GM12892 (cell line): ENCODE results near the gene ADAM11.

Experiments used
- POLR2A ChIP-seq: IDR thresholded peaks from 2 replicates; pipeline ENCODE4 v1.6.1; 2011; ENCODE audit warnings: low read depth, low read length, control low read depth
- POLR2AphosphoS5 ChIP-seq: IDR thresholded peaks from 2 replicates; pipeline ENCODE4 v1.6.1; 2011; ENCODE audit warnings: low read depth, low read length, control low read depth
- TAF1 ChIP-seq: IDR thresholded peaks from 2 replicates; pipeline ENCODE4 v1.6.1; 2011; ENCODE audit warnings: low read depth, mild to moderate bottlenecking, control low read depth, low read length, borderline replicate concordance

DNA sequence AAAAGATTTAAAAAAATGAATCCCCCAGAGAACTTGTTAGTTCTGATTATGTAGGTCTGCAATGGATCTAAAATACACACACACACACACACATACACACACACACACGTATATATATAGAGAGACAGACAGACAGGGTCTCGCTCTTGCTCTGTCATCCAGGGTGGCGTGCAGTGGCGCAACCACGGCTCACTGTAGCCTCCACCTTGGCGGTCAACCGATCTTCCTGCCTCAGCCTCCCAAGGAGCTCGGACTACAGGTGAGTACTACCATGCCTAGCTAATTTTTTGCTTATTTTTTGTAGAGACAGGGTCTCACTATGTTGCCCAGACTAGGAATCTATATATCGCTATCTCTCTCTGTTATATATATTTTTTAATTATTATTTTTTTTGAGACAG is 37.9 kb downstream of the ADAM11 start:
- TF ChIP-seq POLR2AphosphoS5 (no peak), TAF1 (no peak), POLR2A (no peak)
